HG03342 (cell line): ENCODE measurements around the gene SLC24A4.

Experiments
- ATAC-seq: cut with Tn5 transposase; IDR thresholded peaks from one replicate; pipeline ENCODE4 v1.9.1; 2021; ENCODE audit warnings: mild to moderate bottlenecking, moderate library complexity; ENCODE audit not compliant: unreplicated experiment

Gene SLC24A4

GRCh38 chr14:92433407-92433806 is 110.4 kb downstream of the SLC24A4 start:
- no peak for ATAC-seq

DNA sequence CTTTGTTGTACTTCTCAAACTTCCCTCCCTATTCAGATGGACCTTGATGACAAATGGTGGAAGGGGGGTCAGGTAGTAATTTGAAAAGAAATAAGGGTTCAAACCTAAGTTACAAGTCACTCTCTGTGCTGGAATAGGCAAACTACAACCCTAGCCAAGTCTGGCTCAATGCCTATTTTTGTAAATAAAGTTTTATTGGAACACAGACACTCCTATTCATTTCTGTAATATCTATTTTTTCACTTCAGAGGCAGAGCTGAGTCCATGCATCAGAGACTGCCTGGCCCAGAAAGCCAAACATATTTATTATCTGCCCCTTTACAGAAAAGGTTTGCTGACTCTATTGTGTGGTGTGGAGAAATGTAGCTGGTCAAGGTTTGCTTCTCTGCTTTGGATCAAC is 112.2 kb downstream of the SLC24A4 start:
- no peak for ATAC-seq

- ATAC-seq = no peak
Measured at GRCh38 chr14:92436115-92436776, 113.3 kb downstream of the SLC24A4 start.

DNA sequence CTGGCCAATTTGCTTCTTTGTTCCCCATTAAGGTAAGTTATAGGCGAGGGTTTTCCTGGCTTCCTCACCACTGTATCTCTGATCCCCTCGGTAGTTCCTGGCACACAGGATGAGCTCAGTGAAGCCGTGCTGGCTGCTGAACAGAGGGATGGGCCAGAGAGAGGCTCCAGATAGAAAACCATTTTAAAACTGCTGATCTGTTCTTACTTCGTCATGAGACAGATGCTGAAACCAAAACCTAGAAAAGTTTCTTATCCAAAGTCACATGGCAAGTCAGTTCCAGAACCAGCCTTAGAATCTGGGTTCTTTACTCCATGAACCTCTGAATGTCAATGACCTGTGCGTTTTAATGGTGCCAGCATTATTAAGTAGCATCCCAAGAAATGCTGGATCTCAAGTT is 114.3 kb downstream of the SLC24A4 start:
- no peak for ATAC-seq

DNA sequence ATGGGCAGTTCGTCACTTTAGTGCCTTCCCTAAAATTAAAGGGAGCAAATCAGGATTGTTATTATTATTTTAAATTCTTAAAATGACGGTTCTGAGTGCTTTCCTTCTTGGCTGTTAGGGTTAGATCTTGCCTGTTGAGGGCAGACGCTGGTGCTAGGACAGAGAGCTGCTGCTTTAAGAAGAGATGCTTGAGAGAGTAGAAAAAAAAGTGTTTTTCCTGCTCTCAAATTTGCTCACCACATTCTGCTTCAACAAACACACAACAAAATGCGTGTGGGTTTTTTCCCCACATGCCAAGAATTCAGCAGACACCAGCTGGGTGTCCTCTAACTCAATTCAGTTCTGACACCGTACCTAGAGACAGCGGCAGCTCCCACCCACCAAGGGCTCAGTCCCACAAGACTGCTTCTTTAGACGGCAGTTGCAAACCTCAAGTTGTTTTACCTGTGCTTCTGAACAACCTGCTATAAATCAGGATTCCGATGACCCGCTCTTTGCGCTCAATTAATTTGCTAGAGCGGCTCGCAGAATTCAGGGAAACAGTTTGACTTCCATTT is 114.8 kb downstream of the SLC24A4 start:
- ATAC-seq = no peak

DNA sequence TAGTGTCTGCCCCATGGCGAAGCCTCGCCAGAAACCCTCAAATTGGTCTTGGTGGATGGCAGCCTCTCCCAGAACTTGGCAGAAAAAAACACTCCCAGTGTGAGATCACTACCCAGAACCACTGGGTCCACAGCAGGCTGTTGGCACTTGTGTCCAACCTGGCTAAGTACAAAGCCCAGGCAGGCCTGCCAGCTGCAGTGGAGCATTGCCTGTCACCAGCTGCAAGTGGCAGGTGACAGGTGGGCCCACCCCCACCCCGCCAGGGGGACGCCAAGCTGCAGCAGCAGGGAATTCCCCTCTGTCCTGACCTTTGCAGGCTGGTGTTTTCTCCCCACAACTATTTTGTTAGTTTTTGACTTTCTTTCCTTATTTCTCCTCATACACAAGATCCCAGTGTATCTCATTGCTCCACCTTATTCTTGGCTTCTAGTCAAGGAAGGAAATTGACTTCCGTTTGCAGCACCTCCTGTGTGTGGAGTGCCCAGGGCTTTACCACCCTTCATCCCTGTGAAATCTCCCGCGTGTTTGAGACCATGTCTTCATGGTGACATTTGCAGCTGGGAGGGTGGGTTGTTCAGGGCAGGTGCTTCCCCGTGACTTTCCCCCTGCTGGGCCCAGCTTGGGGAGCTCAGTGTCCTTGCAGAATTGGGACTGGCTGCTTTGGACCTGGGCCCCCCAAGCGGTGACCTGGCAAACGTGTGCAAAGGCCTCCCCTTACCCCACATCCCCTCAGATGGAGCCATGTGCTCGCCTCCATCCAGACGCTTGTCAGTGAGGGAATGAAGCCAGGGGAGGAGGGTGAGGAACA is 116.8 kb downstream of the SLC24A4 start:
- no peak for ATAC-seq

GRCh38 chr14:92440345-92441003 is 117.5 kb downstream of the SLC24A4 start:
- ATAC-seq = no peak

DNA sequence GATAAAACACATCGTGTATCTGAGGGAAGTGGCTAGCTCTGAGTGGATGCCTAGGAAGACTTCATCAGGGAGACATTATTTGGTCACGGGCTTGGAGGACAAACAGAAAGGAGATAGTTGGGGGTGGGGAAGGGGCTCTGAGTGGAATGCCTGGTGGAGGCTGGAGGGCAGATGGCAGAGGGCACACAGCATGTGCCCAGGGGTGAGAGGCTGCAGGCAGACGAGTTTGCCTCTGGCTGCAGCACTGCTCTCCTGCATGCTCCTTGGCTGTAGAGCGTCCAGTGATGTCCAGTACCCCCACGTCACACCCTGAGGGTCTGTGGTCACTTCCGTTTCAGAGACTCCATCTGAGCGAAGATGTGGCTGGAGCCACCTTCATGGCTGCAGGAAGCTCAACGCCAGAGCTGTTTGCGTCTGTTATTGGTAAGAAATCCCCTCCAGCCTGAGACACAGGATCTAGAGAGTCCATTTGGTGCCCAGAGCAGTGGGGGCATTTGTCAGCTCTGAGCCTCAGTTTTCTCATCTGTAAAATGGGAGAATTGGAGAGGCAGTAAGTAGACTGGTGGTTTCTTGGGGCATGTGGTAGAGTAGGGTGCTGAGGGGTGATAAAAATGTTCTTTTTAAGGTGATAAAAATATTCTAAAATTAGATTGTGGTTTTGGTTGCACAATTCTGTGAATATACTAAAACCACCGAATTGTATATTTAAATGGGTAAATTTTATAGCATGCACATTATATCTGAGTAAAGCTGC is 119.0 kb downstream of the SLC24A4 start:
- ATAC-seq = no peak

- ATAC-seq = no peak
Measured at GRCh38 chr14:92443167-92443566, 120.2 kb downstream of the SLC24A4 start.

DNA sequence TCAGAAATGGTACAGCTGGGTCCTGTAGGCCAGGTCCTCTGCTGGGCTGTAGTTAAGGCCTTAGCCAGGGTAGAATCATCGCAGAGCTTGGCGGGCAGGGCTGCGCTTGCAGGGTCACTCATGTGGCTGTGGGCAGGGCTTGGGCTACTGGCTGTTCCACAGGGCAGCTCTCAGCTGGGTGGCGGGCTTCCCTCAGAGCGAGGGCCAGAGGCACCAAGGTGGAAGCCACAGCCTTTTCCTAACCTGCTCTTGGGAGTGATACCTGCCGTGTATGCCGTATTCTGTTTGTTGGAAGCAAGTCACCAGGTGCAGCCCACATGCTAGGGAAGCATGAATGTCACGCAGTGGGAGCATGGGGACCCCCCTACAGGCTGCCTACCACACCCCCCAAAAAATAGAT is 120.8 kb downstream of the SLC24A4 start:
- ATAC-seq = no peak

DNA sequence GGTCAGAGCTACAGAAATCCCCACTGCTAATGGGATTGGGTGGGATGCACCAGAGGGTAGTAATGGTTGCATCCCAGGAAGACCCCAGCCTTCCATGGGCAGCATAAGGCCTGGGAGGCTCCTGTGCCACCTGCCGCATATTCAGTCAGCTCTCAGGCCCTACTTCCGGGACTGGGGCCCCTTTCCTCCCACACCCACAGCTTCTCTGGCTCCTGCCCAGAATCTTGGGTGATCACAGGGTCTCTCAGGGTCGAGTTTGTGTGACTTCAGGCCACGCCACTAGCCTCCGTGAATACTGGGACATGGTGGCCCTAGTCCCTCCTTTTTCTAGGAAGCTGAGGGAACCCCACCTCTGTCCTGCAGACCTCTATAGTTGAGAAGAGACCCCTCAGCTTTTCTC is 123.8 kb downstream of the SLC24A4 start:
- no peak for ATAC-seq

DNA sequence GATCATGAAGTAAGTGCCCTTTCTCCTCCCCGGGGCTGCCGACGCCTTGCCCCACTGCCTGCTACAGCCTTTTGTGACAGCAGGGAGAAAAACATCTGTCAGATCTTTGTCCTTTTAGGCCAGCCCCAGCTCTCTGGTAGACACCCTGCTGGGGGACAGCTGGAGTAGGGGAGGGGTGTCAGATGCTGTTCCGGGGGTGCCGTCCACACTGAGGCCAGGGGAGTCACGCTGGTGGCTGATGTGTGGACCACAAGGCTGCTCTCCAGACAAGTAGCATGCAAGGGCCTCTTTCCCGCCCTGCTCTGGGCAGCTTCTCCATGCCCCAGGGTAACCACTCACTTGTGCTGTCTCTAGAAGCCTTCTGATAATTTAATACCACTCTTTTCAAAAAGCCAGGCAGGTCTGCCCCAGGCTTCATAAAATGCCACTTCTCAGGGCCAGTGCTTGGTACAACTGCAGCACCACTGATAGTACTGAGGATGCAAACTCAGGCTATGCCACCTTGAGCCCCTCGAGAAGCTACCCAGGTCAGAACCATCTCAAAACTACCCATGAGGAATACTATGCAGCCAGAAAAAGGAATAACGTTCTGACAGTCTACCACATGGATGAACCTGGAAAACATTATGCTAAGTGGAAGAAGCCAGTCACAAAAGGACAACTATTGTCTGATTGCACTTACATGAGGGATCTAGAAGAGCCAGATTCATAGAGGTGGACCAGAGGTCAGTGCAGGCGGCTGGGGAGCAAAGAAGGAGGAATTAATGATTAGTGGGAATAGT is 124.6 kb downstream of the SLC24A4 start:
- ATAC-seq = no peak

- ATAC-seq = no peak
Measured at GRCh38 chr14:92448786-92449185, 125.8 kb downstream of the SLC24A4 start.

DNA sequence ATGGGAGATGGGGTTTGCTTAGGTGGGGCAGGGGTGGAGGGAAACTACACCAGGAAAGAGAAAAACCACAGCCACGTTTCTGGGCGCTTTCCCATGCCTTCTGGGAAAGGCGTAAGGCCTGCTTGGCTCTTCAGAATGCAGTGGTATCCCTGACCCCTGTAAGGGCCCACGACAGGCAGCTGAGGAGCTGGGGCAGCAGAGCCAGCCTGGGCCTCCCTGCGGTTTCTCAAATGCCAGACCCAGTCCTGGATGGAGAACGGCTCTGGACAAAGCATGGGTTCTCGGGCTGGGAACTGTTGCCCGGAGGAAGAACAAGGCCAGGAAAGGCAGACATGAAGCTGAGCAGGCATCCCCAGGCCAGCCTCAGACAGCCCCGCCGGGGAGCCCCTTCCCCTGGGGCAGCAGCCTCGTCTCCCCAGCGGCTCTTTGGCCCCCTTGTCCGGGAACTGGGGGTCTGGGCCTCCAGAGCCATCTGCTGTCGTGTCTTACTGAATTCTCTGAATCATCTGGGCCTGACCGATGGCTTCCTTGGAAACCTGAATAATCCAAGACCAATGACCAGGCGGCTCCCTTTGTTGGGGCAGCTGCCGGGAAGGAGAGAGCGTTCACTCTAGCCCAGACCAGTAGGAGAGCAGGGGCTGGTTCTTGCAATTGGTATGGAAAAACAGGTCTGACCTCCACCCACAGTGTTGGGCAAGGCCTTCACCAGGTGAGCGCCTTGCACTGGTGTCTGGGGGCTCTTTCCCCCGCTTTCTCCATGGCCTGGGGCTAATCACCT is 126.6 kb downstream of the SLC24A4 start:
- ATAC-seq = no peak

DNA sequence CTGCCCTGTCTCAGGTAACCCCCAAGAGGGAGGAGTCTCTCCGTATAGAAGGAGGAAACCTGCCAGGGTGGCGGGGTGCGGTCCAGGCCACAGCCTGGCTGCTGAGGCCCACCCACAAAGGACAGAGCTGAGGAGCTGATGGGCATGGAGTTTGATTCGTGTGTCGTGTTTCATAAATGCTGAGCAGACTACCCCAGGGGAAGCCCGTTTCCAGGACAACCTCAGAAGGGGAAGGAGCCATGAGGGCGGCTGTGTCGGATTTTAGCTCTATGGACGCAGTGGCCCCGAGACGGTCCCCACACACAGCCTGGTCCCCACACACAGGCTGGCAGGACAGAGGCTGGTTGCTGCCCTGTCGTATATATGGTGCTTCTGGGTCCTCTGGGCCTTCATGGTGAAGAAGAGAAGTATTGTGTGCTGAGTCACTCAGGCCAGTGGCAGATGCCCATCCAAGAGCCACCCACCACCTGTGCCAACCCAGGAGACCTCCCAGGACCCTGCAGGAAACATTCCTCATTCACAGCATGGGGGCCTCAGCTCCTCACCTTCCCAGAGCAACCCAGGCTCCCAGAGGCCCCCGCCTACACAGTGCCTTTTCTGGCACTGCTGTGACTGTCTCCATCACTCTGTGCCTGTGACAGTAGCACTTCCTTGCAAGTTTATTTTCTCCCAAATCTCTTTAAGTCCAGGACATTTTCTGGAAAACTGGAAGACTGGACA is 127.5 kb downstream of the SLC24A4 start:
- no peak for ATAC-seq

DNA sequence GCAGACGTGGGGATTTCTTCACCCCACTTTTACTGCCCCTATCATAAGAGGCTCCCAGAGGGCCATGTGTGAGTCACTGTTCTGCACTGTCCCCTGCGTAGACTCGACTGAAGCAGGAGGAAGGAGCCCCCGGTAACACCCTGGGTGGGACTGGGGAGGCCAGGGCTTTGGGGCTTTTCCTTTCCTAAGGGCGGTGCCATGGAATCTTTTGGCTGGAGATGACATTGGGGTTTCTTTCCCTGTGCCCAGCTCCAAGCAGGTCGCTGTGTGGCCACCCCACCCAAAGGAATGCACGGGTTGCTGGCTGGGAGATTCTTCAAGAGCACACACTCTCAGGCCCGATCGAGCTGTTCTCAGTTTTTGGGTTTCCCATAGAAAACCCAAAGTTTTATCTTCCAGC is 128.3 kb downstream of the SLC24A4 start:
- no peak for ATAC-seq

DNA sequence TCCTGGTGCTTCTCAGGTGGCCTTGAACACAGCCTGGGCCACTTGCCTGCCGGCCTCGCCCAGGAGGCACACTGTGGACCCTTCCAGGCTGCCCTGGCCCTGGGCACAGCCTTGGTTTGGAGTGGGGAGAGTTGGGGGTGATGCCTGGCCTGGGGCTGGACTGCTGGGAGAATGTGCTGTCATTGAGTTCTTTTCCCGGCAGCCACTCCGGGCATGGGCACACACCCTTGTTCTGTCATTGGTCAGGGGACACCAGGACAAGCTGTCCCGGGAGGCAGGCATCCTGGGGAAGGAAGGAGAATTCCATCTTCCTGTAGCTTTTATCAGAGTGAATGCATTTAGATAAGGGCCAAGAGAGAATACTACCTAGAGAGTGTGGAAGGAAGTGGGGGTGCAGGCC is 128.8 kb downstream of the SLC24A4 start:
- no peak for ATAC-seq

DNA sequence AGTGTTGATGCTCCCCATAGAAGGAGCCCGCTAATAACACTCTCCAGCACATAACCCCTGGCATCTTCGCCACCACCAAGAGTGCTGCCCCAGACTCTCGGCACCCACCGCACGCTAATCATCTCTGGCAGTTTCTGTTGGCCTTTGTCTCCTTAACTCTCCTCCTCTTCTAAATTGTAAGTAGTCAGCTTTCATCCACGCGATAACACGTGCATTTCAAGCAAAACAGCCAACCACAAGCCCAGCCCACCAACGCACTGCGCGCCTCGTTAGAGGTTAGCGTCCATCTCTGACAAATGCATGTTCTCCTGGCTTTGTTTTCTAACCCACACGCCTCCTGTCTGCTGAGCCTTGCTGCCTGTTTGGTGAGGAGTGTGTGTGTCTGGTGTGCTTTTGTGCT is 129.5 kb downstream of the SLC24A4 start:
- no peak for ATAC-seq

- no peak for ATAC-seq
Measured at GRCh38 chr14:92453691-92454090, 130.7 kb downstream of the SLC24A4 start.
